ENCODE data around the gene SKIC2.
A peak's percentile ranks its signal among the peaks of the same experiment; 100 is the strongest.
"Not testable (repeated sequence)": the region's sequence is repeated elsewhere in the genome, so short reads cannot be mapped to it uniquely, and the experiment has no call there.

SKIC2 gene

DNA sequence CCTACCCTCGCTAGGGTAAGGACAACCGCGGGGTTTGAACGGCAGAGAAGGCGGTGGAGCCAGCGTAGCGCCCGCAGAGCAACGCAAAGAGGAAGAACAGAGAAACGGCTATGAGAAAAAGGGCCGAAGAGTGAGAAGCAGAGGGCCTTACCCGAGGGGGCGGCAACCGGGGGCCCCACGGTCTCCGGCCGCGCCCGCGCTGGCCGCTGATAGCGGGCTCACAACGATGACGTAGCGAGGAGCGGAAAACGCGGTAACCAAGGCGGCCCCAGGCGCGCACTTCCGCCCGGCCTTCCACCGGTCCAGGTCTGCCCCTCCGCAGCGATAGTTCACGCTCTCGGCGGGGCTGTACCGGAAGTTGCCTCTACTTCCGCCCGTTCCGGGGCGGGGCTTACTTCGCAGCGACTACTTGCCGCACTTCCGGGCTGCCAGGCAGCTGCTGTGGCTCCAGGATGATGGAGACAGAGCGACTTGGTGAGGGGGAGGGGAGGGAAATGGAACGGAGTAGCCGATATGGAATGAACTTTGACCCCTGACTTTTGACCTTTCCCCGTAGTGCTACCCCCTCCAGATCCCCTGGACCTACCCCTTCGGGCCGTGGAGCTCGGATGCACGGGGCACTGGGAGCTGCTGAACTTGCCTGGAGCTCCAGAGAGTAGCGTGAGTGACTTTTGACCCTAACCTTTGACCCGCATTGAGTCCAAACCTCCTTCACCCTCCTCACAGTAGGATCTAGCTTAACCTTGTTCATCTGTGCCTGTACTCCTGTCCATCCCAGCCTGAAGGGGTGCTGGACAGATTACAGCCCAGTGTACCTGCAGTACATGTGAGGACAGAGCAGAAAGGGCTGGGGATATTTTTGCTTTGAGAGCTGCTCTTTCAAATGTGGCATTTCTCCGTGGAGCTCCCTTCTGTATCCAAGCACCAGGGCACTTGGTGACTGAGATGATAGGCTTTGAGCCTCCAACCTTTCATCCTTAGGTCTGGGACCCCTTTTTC is at the start of gene SKIC2, which contains the start of gene NELFE:
Gene SKIC2 (plus strand): TSS at position 435 of the 999 bp plus-strand sequence. CDS start 18 bp downstream, at position 453.
Gene NELFE (minus strand): TSS at position 231 of the 999 bp plus-strand sequence. CDS start 525 bp downstream, outside the sequence.
- FAIRE-seq (no peak), DNase-seq (ENCODE audit: insufficient read length, low spot score) (peak; percentile 99)
- TF ChIP-seq, protein P1, sequence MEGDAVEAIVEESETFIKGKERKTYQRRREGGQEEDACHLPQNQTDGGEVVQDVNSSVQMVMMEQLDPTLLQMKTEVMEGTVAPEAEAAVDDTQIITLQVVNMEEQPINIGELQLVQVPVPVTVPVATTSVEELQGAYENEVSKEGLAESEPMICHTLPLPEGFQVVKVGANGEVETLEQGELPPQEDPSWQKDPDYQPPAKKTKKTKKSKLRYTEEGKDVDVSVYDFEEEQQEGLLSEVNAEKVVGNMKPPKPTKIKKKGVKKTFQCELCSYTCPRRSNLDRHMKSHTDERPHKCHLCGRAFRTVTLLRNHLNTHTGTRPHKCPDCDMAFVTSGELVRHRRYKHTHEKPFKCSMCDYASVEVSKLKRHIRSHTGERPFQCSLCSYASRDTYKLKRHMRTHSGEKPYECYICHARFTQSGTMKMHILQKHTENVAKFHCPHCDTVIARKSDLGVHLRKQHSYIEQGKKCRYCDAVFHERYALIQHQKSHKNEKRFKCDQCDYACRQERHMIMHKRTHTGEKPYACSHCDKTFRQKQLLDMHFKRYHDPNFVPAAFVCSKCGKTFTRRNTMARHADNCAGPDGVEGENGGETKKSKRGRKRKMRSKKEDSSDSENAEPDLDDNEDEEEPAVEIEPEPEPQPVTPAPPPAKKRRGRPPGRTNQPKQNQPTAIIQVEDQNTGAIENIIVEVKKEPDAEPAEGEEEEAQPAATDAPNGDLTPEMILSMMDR (IDR thresholded peaks at IDR 0.05; ENCODE audit: insufficient read depth, missing control alignments), result no peak

DNA sequence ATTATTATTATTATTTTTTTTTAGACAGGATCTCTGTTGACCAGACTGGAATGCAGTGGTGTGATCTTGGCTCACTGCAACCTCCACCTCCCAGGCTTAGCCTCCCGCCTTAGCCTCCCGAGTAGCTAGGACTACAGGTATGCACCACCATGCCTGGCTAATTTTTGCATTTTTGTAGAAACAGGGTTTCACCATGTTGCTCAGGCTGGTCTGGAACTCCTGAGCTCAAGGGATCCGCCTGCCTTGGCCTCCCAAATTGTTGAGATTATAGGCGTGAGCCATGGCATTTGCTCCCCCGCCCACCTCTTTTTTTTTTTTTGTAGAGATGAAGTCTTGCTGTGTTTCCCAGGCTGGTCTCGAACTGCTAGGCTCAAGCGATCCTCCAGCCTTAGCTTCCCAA is 49.7 kb upstream of the SKIC2 start:
- not testable (repeated sequence) for FAIRE-seq; DNase-seq (ENCODE audit: insufficient read length, low spot score)

DNA sequence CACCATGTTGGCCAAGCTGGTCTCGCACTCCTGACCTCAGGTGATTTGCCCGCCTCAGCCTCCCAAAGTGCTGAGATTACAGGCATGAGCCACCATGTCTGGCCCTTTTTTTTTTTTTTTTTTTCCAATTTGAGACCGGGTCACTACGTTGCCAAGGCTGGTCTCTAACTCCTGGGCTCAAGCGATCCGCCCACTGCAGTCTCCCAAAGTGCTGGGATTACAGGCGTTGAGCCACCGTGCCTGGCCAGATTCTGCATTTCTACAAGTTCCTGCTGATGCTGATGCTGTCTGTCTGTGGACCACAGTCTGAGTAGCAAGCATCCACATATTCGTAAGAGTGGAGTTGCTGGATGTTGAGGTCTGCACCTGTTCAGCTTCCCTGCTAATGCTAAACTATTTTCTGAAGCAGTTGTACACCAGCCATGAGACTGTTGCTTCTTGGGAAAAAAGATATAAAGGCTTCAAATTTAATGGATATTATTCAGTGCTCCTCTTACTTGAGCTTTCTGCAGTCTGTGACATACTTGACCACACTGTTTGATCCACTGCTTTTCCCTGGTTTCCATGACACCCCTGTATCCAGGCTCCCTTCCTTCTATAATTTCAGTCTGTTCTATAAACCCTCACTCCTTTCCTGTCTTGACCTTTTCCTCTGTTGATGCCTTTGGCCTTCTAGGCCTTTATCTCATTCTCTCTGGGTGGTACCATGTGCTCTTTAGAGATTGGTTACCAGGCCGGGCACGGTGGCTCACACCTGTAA is 47.0 kb upstream of the SKIC2 start:
- TF ChIP-seq, protein P1 (IDR thresholded peaks at IDR 0.05; ENCODE audit: insufficient read depth, missing control alignments), result no peak
- FAIRE-seq, result no peak
- DNase-seq (ENCODE audit: insufficient read length, low spot score), result no peak

- DNase-seq (ENCODE audit: insufficient read length, low spot score), result no peak
- TF ChIP-seq, protein P1 (IDR thresholded peaks at IDR 0.05; ENCODE audit: insufficient read depth, missing control alignments), result no peak
- no peak for FAIRE-seq
Observed at GRCh38 chr6:31915351-31915750, 43.6 kb upstream of the SKIC2 start.

- no peak for FAIRE-seq
- TF ChIP-seq, protein P1 (IDR thresholded peaks at IDR 0.05; ENCODE audit: insufficient read depth, missing control alignments), result no peak
- no peak for DNase-seq (ENCODE audit: insufficient read length, low spot score)
Observed at GRCh38 chr6:31915756-31916155, 43.2 kb upstream of the SKIC2 start.

DNA sequence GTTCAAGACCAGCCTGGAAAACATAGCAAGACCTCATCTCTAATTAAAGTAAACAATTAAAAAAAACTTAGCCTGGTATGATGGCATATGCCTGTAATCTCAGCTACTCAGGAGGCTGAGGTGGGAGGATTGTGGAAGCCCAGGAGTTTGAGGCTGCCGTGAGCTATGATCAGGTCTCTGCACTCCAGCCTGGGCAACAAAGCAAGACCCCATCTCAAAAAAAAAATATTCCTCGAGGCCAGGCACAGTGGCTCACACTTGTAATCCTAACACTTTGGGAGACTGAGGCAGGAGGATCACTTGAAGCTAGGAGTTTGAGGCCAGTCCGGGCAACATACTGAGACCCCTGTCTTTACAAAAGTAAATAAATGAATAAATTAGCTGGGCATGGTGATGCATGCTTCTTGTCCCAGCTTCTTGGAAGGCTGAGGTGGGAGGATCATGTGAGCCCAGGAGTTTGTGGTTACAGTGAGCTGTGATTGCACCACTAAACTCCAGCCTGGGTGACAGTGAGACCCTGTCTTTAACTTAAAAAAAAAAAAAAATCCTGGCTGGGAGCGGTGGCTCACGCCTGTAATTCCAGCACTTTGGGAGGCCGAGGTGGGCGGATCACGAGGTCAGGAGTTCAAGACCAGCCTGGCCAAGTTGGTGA is 40.8 kb upstream of the SKIC2 start:
- no peak for FAIRE-seq
- DNase-seq (ENCODE audit: insufficient read length, low spot score), result no peak
- TF ChIP-seq, protein P1 (IDR thresholded peaks at IDR 0.05; ENCODE audit: insufficient read depth, missing control alignments), result no peak
